Esophagus muscularis mucosa (tissue), 4 donors: ENCODE results near the gene TMEM161A. TPM values are rescaled to one million over a fixed set of nuclear protein-coding genes. Genes with fewer than 3 reads are reported as not detected.

Experiments
- DNase-seq: peaks from one replicate; pipeline ENCODE4 v3.0.0-alpha.2; 2017; ENCODE audit errors: extremely low spot score
- H3K27ac ChIP-seq, 4 donors: fragments of 200-600 bp; sonication (generic); replicated peaks in 1 of 4; 1 replicate in 3 of 4; 2 replicates in 1 of 4; pipeline ENCODE4 v1.5.1; 2016 to 2019; ENCODE audit warnings: mild to moderate bottlenecking in 1 of 4
- H3K27me3 ChIP-seq, 4 donors: fragments of 200-600 bp; sonication (generic); one replicate each; pipeline versions ENCODE4 v1.5.1 to v1.6.0; 2016 to 2019
- H3K36me3 ChIP-seq, 4 donors: fragments of 200-600 bp; sonication (generic); one replicate each; pipeline ENCODE4 v1.5.1; 2016 to 2019
- H3K4me1 ChIP-seq, 4 donors: fragments of 200-600 bp; sonication (generic); one replicate each; pipeline ENCODE4 v1.5.1; 2016 to 2019
- H3K4me3 ChIP-seq, 4 donors: fragments of 200-600 bp; sonication (generic); 1 replicate in 2 of 4; 2 replicates in 2 of 4; pipeline ENCODE4 v1.5.1; 2016 to 2019; ENCODE audit warnings: mild to moderate bottlenecking in 4 of 4, moderate library complexity in 1 of 4
- H3K9me3 ChIP-seq, 4 donors: fragments of 200-600 bp; sonication (generic); 1 replicate in 3 of 4; 2 replicates in 1 of 4; pipeline ENCODE4 v1.5.1; 2016 to 2019
- EP300 ChIP-seq: sonication (generic); formaldehyde crosslinking; IDR thresholded peaks from one replicate; pipeline ENCODE4 v1.6.1; 2017; ENCODE audit warnings: antibody characterized with exemption
- POLR2A ChIP-seq: fragments of 450-650 bp; IDR thresholded peaks from one replicate; pipeline ENCODE4 v1.6.1; 2017; ENCODE audit warnings: antibody characterized with exemption, moderate library complexity, mild to moderate bottlenecking, low read depth
- POLR2AphosphoS5 ChIP-seq, 2 donors: sonication (generic); formaldehyde crosslinking; IDR thresholded peaks; one replicate each; pipeline ENCODE4 v1.6.1; 2017; ENCODE audit warnings: antibody characterized with exemption in 2 of 2
- WGBS: methylation state at CpG from one replicate; pipeline ENCODE4 v1.1.5; 2018; 5-methylcytosine and 5-hydroxymethylcytosine counted together
- intact Hi-C: fragments of 100-400 bp; cut with DNase I; formaldehyde crosslinking; loops from one replicate; pipeline ENCODE4 v1.15.1; 2023
- total RNA-seq, 4 donors: library from RNA; depleted of rRNA; stranded (reverse); fragments of >200 nt; gene quantifications; one replicate each; pipeline versions ENCODE4 v1.1.0 to v1.2.1, GENCODE V29; 2016
- TF ChIP-seq, protein P1 (sequence below), 3 experiments: fragments of 200-600 bp in 2 of 3; fragments of 450-650 bp in 1 of 3; sonication (generic) in 2 of 3; IDR thresholded peaks; one replicate each; pipeline ENCODE4 v1.5.1; 2017 to 2019; ENCODE audit warnings: antibody characterized with exemption in 3 of 3, mild to moderate bottlenecking in 2 of 3, moderate library complexity in 1 of 3

The TMEM161A gene
- total RNA-seq, 4 donors from 2014 or later = 12.0 to 26.8 (median 16.9) TPM

DNA sequence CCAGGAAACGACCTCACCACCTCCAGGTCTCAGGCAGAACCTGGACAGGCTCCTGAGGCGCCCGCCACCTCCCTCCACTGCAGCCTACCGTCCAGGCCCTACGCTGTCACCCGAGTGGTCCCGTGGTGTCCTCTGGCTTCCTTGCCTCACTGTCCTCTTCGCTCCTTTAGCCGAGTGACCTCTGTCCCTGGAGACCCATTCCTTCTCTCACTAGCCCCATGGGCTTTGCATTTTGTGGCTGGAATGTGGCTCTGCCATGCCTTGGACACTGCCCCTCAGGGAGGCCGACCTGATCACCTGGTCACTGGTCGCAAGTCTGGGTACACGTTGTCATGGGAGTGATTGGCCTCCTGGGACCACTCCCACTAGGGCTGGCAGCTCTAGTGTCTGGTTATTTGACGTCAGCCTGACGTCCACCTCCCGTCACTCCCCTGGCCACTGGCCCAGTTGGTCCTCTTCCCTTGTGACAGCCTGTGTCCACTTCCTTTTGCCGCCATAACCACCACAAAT lies 56.6 kb downstream of the TMEM161A start:
- no peaks in the 10 kb centered on the region for H3K9me3 ChIP-seq
- peaks cover 0 to 33% (median 10%) of the 10 kb centered on the region in 4 donors for H3K36me3 ChIP-seq
- H3K4me3 ChIP-seq = no peak overlapping the region
- no peak overlapping the region for H3K27ac ChIP-seq
- DNase-seq = no peak
- H3K27me3 ChIP-seq = no peaks in the 10 kb centered on the region
- intact Hi-C loops = no loop called here
- WGBS = 82% methylated on average over 16 of the region's 16 CpGs
- peaks cover 0 to 4% (median 0%) of the 10 kb centered on the region in 4 donors for H3K4me1 ChIP-seq
- TF ChIP-seq POLR2AphosphoS5 (IDR thresholded peaks at IDR 0.05) = no peak
- no peak for TF ChIP-seq EP300
- TF ChIP-seq, protein P1, sequence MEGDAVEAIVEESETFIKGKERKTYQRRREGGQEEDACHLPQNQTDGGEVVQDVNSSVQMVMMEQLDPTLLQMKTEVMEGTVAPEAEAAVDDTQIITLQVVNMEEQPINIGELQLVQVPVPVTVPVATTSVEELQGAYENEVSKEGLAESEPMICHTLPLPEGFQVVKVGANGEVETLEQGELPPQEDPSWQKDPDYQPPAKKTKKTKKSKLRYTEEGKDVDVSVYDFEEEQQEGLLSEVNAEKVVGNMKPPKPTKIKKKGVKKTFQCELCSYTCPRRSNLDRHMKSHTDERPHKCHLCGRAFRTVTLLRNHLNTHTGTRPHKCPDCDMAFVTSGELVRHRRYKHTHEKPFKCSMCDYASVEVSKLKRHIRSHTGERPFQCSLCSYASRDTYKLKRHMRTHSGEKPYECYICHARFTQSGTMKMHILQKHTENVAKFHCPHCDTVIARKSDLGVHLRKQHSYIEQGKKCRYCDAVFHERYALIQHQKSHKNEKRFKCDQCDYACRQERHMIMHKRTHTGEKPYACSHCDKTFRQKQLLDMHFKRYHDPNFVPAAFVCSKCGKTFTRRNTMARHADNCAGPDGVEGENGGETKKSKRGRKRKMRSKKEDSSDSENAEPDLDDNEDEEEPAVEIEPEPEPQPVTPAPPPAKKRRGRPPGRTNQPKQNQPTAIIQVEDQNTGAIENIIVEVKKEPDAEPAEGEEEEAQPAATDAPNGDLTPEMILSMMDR (IDR thresholded peaks at IDR 0.05) = no peak
- TF ChIP-seq POLR2A = no peak

DNA sequence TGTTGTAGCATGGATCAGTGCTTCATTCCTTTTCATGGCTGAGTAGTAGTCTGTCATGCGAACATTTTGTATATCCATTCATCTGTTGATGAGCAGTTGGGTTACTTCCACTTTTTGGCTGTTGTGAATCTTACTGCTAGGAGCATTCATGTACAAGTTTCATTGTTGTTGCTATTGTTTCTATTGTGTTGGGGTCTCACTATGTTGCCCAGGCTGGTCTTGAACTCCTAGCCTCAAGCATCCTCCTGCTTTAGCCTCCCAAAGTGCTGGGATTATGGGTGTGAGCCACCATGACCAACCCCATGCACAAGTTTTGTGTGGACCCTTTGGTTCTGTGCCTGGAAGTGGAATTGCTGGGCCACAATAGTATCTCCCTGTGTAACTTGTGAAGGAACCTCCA lies 58.7 kb downstream of the TMEM161A start:
- no peaks in the 10 kb centered on the region for H3K9me3 ChIP-seq
- TF ChIP-seq POLR2AphosphoS5 (IDR thresholded peaks at IDR 0.05) = no peak
- intact Hi-C loops = no loop called here

DNA sequence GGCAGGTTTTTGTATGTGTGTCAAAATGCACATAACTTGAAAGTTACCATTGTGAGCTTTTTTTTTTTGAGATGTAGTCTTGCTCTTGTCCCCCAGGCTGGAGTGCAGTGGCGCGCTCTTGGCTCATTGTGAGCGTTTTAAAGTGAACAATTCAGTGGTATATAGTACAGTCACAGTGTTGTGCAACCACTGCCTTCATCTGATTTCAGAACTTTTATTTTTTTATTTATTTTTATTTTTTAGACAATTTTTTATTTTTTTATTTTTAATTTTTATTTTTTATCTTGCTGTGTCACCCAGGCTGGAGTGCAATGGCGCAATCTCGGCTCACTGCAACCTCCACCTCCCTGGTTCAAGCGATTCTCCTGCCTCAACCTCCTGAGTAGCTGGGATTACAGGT lies 59.5 kb downstream of the TMEM161A start:
- H3K36me3 ChIP-seq = peaks cover 0 to 45% (median 10%) of the 10 kb centered on the region in 4 donors
- intact Hi-C loops = no loop called here
- no peak for DNase-seq
- TF ChIP-seq POLR2AphosphoS5 (IDR thresholded peaks at IDR 0.05) = no peak
- no peak for TF ChIP-seq EP300
- no peak for TF ChIP-seq POLR2A
- no peaks in the 10 kb centered on the region for H3K9me3 ChIP-seq
- H3K27ac ChIP-seq = no peak overlapping the region
- no peak overlapping the region for H3K4me3 ChIP-seq
- WGBS = 92% methylated on average over 6 of the region's 6 CpGs
- H3K4me1 ChIP-seq = peaks cover 0 to 2% (median 0%) of the 10 kb centered on the region in 4 donors
- H3K27me3 ChIP-seq = no peaks in the 10 kb centered on the region

More for the DNA sequence above, 58.7 kb downstream of the TMEM161A start:
- H3K27me3 ChIP-seq = no peaks in the 10 kb centered on the region
- peaks cover 0 to 46% (median 12%) of the 10 kb centered on the region in 4 donors for H3K36me3 ChIP-seq
- WGBS = 100% methylated on average over 1 of the region's 1 CpG
- peaks cover 0 to 4% (median 0%) of the 10 kb centered on the region in 4 donors for H3K4me1 ChIP-seq
- H3K4me3 ChIP-seq = no peak overlapping the region
- H3K27ac ChIP-seq = no peak overlapping the region
- DNase-seq = no peak

DNA sequence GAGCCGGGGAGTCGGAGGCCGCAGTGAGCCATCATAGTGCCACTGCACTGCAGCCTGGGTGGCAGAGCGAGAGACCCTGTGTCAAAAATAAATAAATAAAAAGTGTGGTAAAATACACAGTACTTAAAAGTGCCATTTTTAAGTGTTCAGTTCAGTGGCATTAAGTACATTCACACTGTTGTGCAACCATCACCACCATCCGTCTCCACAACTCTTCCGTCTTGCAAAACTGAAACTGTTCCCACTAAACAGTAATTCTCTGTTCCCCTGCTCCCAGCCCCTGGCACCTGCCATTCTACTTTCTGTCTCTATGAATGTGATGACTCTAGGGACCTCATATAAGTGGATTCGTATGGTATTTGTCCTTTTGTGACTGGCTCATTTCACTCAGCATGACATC lies 61.2 kb downstream of the TMEM161A start:
- H3K27ac ChIP-seq = no peak overlapping the region
- no peaks in the 10 kb centered on the region for H3K4me1 ChIP-seq
- DNase-seq = no peak
- intact Hi-C loops = no loop called here
- H3K4me3 ChIP-seq = no peak overlapping the region
- no peaks in the 10 kb centered on the region for H3K27me3 ChIP-seq
- peaks cover 0 to 33% (median 7%) of the 10 kb centered on the region in 4 donors for H3K36me3 ChIP-seq
- H3K9me3 ChIP-seq = no peaks in the 10 kb centered on the region
- WGBS = 91% methylated on average over 7 of the region's 7 CpGs
- TF ChIP-seq POLR2A (no peak), POLR2AphosphoS5 (IDR thresholded peaks at IDR 0.05) (no peak), EP300 (no peak)
- TF ChIP-seq, protein P1 (IDR thresholded peaks at IDR 0.05) = no peak

DNA sequence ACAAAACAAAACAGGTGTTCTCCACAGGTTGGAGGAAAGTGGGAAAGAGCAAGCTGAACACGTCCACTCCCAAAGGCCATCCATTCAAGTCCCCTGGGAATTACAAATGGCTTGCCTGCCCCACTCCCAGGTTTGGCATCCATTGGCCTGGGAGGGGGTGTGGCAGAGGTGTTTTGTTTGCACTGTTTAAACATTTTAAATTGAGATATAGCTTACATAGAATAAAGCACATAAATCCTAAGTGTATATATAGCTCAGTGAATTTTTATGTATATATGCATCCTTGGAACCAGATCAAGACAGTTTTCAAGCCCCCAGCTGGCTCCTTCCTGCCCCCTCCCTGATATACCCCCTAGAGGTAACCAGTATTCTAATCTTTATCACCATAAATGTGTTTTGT lies 61.8 kb downstream of the TMEM161A start:
- 70% methylated on average over 1 of the region's 1 CpG for WGBS
- Histone ChIP-seq H3K27me3 (no peaks in the 10 kb centered on the region), H3K36me3 (peaks cover 0 to 33% (median 7%) of the 10 kb centered on the region in 4 donors), H3K4me3 (no peak overlapping the region), H3K9me3 (no peaks in the 10 kb centered on the region), H3K27ac (no peak overlapping the region), H3K4me1 (no peaks in the 10 kb centered on the region)
- DNase-seq = no peak
- TF ChIP-seq POLR2A (no peak), EP300 (no peak), POLR2AphosphoS5 (IDR thresholded peaks at IDR 0.05) (no peak)
- TF ChIP-seq, protein P1 (IDR thresholded peaks at IDR 0.05) = no peak
- intact Hi-C loops = no loop called here

DNA sequence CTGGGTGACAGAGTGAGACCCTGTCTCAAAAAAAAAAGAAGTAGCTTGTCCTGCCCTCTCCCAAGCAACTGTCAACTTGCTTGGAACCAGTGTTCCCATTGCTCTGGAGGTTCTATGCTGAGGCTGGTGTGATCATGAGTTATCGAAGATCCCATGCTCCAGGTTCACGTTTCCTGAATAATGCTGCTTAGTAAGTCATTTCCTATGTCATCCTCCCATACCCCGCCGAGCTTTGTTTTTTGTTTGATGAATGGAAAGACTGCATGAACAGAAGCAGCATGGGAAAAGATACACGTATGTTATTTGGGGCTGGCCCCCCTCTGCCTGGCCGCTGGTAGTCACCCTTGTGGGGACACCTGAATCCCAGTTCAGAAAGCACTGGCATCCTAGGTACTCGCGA lies 63.2 kb downstream of the TMEM161A start:
- DNase-seq = no peak
- no peaks in the 10 kb centered on the region for H3K9me3 ChIP-seq
- peaks cover 0 to 33% (median 7%) of the 10 kb centered on the region in 4 donors for H3K36me3 ChIP-seq
- TF ChIP-seq POLR2A (no peak), EP300 (no peak), POLR2AphosphoS5 (IDR thresholded peaks at IDR 0.05) (no peak)
- TF ChIP-seq, protein P1 (IDR thresholded peaks at IDR 0.05) = no peak
- H3K27me3 ChIP-seq = no peaks in the 10 kb centered on the region
- no peak overlapping the region for H3K4me3 ChIP-seq
- H3K27ac ChIP-seq = no peak overlapping the region
- no peaks in the 10 kb centered on the region for H3K4me1 ChIP-seq
- intact Hi-C loops = no loop called here
- WGBS = 96% methylated on average over 7 of the region's 8 CpGs
